SU-DHL-6 (cell line): ENCODE results near the gene GPR68.

Experiments
- EZH2phosphoT487 ChIP-seq: fragments of 200-600 bp; sonication (generic), shearing (Covaris generic); conservative IDR thresholded peaks from 2 replicates; pipeline ENCODE4 v1.6.1; 2018; ENCODE audit warnings: mild to moderate bottlenecking, antibody characterized with exemption, low read length, moderate library complexity, mixed read lengths
- TF ChIP-seq, protein P1 (sequence below): fragments of 200-600 bp; sonication (generic); IDR thresholded peaks from one replicate; pipeline ENCODE4 v1.5.1; 2017; ENCODE audit warnings: antibody characterized with exemption, mild to moderate bottlenecking, low read length, moderate library complexity; ENCODE audit not compliant: insufficient read depth, poor library complexity, severe bottlenecking

DNA sequence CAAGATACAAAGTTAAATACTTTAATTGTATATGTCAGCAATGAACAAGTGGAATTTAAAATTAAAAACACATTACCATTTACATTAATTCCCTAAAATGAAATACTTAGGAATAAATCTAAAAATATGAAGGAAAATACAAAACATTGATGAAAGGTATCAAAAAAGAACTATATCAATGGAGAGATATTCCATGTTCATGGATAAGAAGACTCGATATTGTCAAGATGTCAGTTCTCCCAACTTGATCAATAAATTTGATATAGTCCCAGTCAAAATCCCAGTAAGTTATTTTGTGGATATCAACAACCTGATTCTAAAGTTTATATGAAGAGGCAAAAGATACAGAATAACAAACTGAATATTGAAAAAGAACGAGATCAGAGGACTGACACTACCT lies 33.5 kb downstream of the GPR68 start:
- TF ChIP-seq, protein P1, sequence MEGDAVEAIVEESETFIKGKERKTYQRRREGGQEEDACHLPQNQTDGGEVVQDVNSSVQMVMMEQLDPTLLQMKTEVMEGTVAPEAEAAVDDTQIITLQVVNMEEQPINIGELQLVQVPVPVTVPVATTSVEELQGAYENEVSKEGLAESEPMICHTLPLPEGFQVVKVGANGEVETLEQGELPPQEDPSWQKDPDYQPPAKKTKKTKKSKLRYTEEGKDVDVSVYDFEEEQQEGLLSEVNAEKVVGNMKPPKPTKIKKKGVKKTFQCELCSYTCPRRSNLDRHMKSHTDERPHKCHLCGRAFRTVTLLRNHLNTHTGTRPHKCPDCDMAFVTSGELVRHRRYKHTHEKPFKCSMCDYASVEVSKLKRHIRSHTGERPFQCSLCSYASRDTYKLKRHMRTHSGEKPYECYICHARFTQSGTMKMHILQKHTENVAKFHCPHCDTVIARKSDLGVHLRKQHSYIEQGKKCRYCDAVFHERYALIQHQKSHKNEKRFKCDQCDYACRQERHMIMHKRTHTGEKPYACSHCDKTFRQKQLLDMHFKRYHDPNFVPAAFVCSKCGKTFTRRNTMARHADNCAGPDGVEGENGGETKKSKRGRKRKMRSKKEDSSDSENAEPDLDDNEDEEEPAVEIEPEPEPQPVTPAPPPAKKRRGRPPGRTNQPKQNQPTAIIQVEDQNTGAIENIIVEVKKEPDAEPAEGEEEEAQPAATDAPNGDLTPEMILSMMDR, result no peak
- no peak for TF ChIP-seq EZH2phosphoT487
